ENCODE measurements around the gene ATP8A2. TPM values are rescaled to one million over a fixed set of nuclear protein-coding genes. Genes with fewer than 3 reads are reported as not detected.

Gene ATP8A2
- total RNA-seq, result 1 to 10 TPM in 1 of 4 donors, under 1 TPM in 3; 0.20 to 1.1 (median 0.59) TPM

- peaks cover 0 to 10% (median 3%) of the 10 kb centered on the region in 4 donors for H3K4me1 ChIP-seq
- intact Hi-C loops (cut with DNase I; ENCODE audit: low total_unique reads) (no loop called here), in situ Hi-C loops (cut with MboI; ENCODE audit: low pct_ligation_motif_present in 1 of 4, low pct_unique_long_range_greater_than_20kb in 1 of 4, low sequenced_read_pairs in 3 of 4) (loop anchor here in 1 of 4 donors (10.0 kb wide), 1 partner anchor 137 kb away; no protein-coding TSS in a partner anchor)
- H3K27me3 ChIP-seq, result peaks cover 85% of the 10 kb centered on the region
- no peak within 1 kb of the TSS for H3K27ac ChIP-seq
- no peaks in the 10 kb centered on the region for H3K36me3 ChIP-seq
- no peak for TF ChIP-seq POLR2A (IDR thresholded peaks at IDR 0.05)
- no peak for TF ChIP-seq CTCF (IDR thresholded peaks at IDR 0.05)
- 5% methylated on average over 33 of the region's 58 CpGs; no CpG with 5 or more reads in 1 of the 2 donors for WGBS, 2 donors (ENCODE audit: low coverage in 1 of 2)
- no peak for DNase-seq
- H3K4me3 ChIP-seq, result peak within 1 kb of the TSS in 2 of 4 donors; percentile 23 to 47
- no peaks in the 10 kb centered on the region for H3K9me3 ChIP-seq
Observed at GRCh38 chr13:25371875-25372283, at the start of gene ATP8A2. Gene ATP8A2, plus strand, starts transcription at chr13:25371974. Its CDS starts 239 bp downstream, at chr13:25372213.

GRCh38 chr13:25324100-25324499 lies 47.7 kb upstream of the ATP8A2 start:
- DNase-seq, result no peak
- H3K36me3 ChIP-seq, result peaks cover 0 to 66% (median 29%) of the 10 kb centered on the region in 4 donors
- no peak overlapping the region for H3K4me3 ChIP-seq
- no peaks in the 10 kb centered on the region for H3K27me3 ChIP-seq
- no peak overlapping the region for H3K27ac ChIP-seq
- intact Hi-C loops (cut with DNase I; ENCODE audit: low total_unique reads) (no loop called here), in situ Hi-C loops (cut with MboI; ENCODE audit: low pct_ligation_motif_present in 1 of 4, low pct_unique_long_range_greater_than_20kb in 1 of 4, low sequenced_read_pairs in 3 of 4) (no loop called here)
- H3K9me3 ChIP-seq, result no peaks in the 10 kb centered on the region
- no peaks in the 10 kb centered on the region for H3K4me1 ChIP-seq
- 85% methylated on average over 1 to 2 of the region's 2 CpGs for WGBS, 2 donors (ENCODE audit: low coverage in 1 of 2)
- TF ChIP-seq CTCF (IDR thresholded peaks at IDR 0.05) (no peak), EP300 (IDR thresholded peaks at IDR 0.05; ENCODE audit: low read depth) (no peak), POLR2A (IDR thresholded peaks at IDR 0.05) (no peak), POLR2AphosphoS5 (IDR thresholded peaks at IDR 0.05) (no peak)

GRCh38 chr13:25329706-25330105 lies 42.1 kb upstream of the ATP8A2 start:
- WGBS, 2 donors (ENCODE audit: low coverage in 1 of 2), result 93 to 96% methylated on average over 4 of the region's 4 CpGs
- no peaks in the 10 kb centered on the region for H3K9me3 ChIP-seq
- no peaks in the 10 kb centered on the region for H3K27me3 ChIP-seq
- no peak for DNase-seq
- intact Hi-C loops (cut with DNase I; ENCODE audit: low total_unique reads), result no loop called here
- H3K4me3 ChIP-seq, result no peak overlapping the region
- no peaks in the 10 kb centered on the region for H3K4me1 ChIP-seq
- H3K36me3 ChIP-seq, result peaks cover 2 to 75% (median 22%) of the 10 kb centered on the region in 4 donors
- TF ChIP-seq CTCF (IDR thresholded peaks at IDR 0.05), result no peak
- in situ Hi-C loops (cut with MboI; ENCODE audit: low pct_ligation_motif_present in 1 of 4, low pct_unique_long_range_greater_than_20kb in 1 of 4, low sequenced_read_pairs in 3 of 4), result no loop called here
- H3K27ac ChIP-seq, result no peak overlapping the region

GRCh38 chr13:25330541-25330940 lies 41.2 kb upstream of the ATP8A2 start:
- H3K4me1 ChIP-seq, result no peaks in the 10 kb centered on the region
- intact Hi-C loops (cut with DNase I; ENCODE audit: low total_unique reads) (no loop called here), in situ Hi-C loops (cut with MboI; ENCODE audit: low pct_ligation_motif_present in 1 of 4, low pct_unique_long_range_greater_than_20kb in 1 of 4, low sequenced_read_pairs in 3 of 4) (no loop called here)
- no peak for DNase-seq
- no peaks in the 10 kb centered on the region for H3K9me3 ChIP-seq
- no peaks in the 10 kb centered on the region for H3K27me3 ChIP-seq
- no peak for TF ChIP-seq CTCF (IDR thresholded peaks at IDR 0.05)
- no peak for TF ChIP-seq POLR2AphosphoS5 (IDR thresholded peaks at IDR 0.05)
- TF ChIP-seq POLR2A (IDR thresholded peaks at IDR 0.05), result no peak
- TF ChIP-seq EP300 (IDR thresholded peaks at IDR 0.05; ENCODE audit: low read depth), result no peak
- 71 to 100% methylated on average over 1 of the region's 1 CpG for WGBS, 2 donors (ENCODE audit: low coverage in 1 of 2)
- no peak overlapping the region for H3K27ac ChIP-seq
- peaks cover 0 to 66% (median 18%) of the 10 kb centered on the region in 4 donors for H3K36me3 ChIP-seq
- H3K4me3 ChIP-seq, result no peak overlapping the region

Measured in transverse colon (tissue), 4 donors.